Lower leg skin (tissue), 3 donors: ENCODE measurements around the gene CAGE1.

Source experiments
- POLR2A ChIP-seq, 2 donors: fragments of 450-650 bp; IDR thresholded peaks; one replicate each; pipeline ENCODE4 v1.6.1; 2016 to 2017; ENCODE audit warnings: antibody characterized with exemption in 2 of 2, mild to moderate bottlenecking in 1 of 2, moderate library complexity in 1 of 2
- TF ChIP-seq, protein P1 (sequence below), 3 donors: fragments of 450-650 bp; IDR thresholded peaks; one replicate each; pipeline ENCODE4 v1.5.1; 2016; ENCODE audit warnings: antibody characterized with exemption in 3 of 3, mild to moderate bottlenecking in 3 of 3, moderate library complexity in 2 of 3

DNA sequence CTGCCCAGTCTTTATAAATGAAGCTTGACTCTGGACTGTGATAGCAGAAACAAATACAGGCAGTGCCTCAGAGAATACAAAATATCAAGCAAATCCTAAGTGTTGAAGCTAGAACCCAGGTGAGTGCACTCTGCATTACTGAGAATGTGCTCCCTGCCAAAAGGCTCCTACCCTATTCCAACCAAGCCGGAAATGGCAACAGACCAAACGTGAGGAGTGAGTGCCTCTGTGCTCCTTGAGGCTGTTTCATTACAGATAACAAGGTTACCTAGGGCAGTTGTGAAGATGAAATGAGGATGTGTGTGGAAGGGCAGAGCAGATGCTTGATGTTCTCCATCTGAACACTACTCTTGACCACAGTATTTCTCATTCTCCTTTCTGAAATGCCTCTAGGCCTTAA lies 105.9 kb downstream of the CAGE1 start:
- TF ChIP-seq, protein P1, sequence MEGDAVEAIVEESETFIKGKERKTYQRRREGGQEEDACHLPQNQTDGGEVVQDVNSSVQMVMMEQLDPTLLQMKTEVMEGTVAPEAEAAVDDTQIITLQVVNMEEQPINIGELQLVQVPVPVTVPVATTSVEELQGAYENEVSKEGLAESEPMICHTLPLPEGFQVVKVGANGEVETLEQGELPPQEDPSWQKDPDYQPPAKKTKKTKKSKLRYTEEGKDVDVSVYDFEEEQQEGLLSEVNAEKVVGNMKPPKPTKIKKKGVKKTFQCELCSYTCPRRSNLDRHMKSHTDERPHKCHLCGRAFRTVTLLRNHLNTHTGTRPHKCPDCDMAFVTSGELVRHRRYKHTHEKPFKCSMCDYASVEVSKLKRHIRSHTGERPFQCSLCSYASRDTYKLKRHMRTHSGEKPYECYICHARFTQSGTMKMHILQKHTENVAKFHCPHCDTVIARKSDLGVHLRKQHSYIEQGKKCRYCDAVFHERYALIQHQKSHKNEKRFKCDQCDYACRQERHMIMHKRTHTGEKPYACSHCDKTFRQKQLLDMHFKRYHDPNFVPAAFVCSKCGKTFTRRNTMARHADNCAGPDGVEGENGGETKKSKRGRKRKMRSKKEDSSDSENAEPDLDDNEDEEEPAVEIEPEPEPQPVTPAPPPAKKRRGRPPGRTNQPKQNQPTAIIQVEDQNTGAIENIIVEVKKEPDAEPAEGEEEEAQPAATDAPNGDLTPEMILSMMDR (IDR thresholded peaks at IDR 0.05): no peak
- no peak for TF ChIP-seq POLR2A (IDR thresholded peaks at IDR 0.05)
